SK-N-SH (cell line): ENCODE measurements around the gene RAET1L. TPM values are rescaled to one million over a fixed set of nuclear protein-coding genes. Genes with fewer than 3 reads are reported as not detected.
A peak's percentile ranks its signal among the peaks of the same experiment; 100 is the strongest.
"Not testable (repeated sequence)": the region's sequence is repeated elsewhere in the genome, so short reads cannot be mapped to it uniquely, and the experiment has no call there.

Experiments used
- CTCF ChIA-PET: fragments of 300-600, 350-600 bp; formaldehyde crosslinking; extraction: SDS; loops from one replicate; lab custom pipeline; 2021; lab: Yijun Ruan, JAX
- POLR2A ChIA-PET: fragments of 350-600 bp; sonication (Branson Sonifier 250); formaldehyde crosslinking; extraction: SDS; loops from one replicate; lab custom pipeline; 2020; ENCODE audit warnings: antibody characterized with exemption, inconsistent platforms; lab: Yijun Ruan, JAX
- DNase-seq: peaks from one replicate; pipeline ENCODE4 v3.0.0; 2012
- H2AFZ ChIP-seq: fragments of 200-600 bp; sonication (generic); 2 replicates; pipeline ENCODE4 v1.8.1; 2016; ENCODE audit warnings: antibody characterized with exemption, mild to moderate bottlenecking, low read depth
- H3F3A ChIP-seq: fragments of 200-600 bp; sonication (generic); replicated peaks from 2 replicates; pipeline ENCODE3; 2016; ENCODE audit warnings: antibody characterized with exemption, mild to moderate bottlenecking; ENCODE audit not compliant: insufficient read depth
- H3K27ac ChIP-seq, 2 experiments: fragments of 200-500 bp in 1 of 2; fragments of 200-600 bp in 1 of 2; sonication (Bioruptor generic) in 1 of 2; sonication (generic), shearing (Covaris generic) in 1 of 2; 2 replicates each; pipeline versions ENCODE4 v1.5.1 to v1.6.1; 2014 to 2016; ENCODE audit warnings: low read depth in 2 of 2, inconsistent platforms in 1 of 2, low read length in 1 of 2, mild to moderate bottlenecking in 1 of 2, mixed read lengths in 1 of 2
- H3K27me3 ChIP-seq: fragments of 200-600 bp; sonication (generic), shearing (Covaris generic); 2 replicates; pipeline ENCODE4 v1.6.1; 2016; ENCODE audit warnings: mixed run types; ENCODE audit not compliant: insufficient read depth
- H3K36me3 ChIP-seq, 2 experiments: fragments of 200-500 bp in 1 of 2; fragments of 200-600 bp in 1 of 2; sonication (Bioruptor generic) in 1 of 2; sonication (generic) in 1 of 2; replicated peaks in 1 of 2; 2 replicates each; pipeline versions ENCODE3 to v1.5.1; 2014 to 2016; ENCODE audit warnings: low read length in 1 of 2, mild to moderate bottlenecking in 1 of 2; ENCODE audit not compliant: insufficient read depth in 2 of 2, control insufficient read depth in 1 of 2
- H3K4me1 ChIP-seq, 2 experiments: fragments of 200-500 bp in 1 of 2; fragments of 200-600 bp in 1 of 2; sonication (Bioruptor generic) in 1 of 2; sonication (generic), shearing (Covaris generic) in 1 of 2; 2 replicates each; pipeline versions ENCODE4 v1.5.1 to v1.6.1; 2014 to 2016; ENCODE audit warnings: low read depth in 1 of 2, low read length in 1 of 2, mixed run types in 1 of 2; ENCODE audit not compliant: insufficient read depth in 2 of 2, control insufficient read depth in 1 of 2
- H3K4me2 ChIP-seq: fragments of 200-600 bp; sonication (generic), shearing (Covaris generic); 2 replicates; pipeline ENCODE4 v1.6.1; 2017; ENCODE audit warnings: mixed run types
- H3K4me3 ChIP-seq, 2 experiments: fragments of 200-500 bp in 1 of 2; fragments of 200-600 bp in 1 of 2; sonication (Bioruptor generic) in 1 of 2; sonication (generic), shearing (Covaris generic) in 1 of 2; 2 replicates each; pipeline versions ENCODE4 v1.5.1 to v1.8.1; 2014 to 2016; ENCODE audit warnings: low read depth in 2 of 2, inconsistent platforms in 1 of 2, low read length in 1 of 2, mild to moderate bottlenecking in 1 of 2, mixed read lengths in 1 of 2, moderate library complexity in 1 of 2
- H3K79me2 ChIP-seq: fragments of 200-600 bp; sonication (generic); 2 replicates; pipeline ENCODE4 v1.8.1; 2017; ENCODE audit warnings: mild to moderate bottlenecking; ENCODE audit not compliant: insufficient read depth
- H3K9ac ChIP-seq: fragments of 200-600 bp; sonication (generic); 2 replicates; pipeline ENCODE4 v1.6.1; 2017; ENCODE audit warnings: mixed run types
- H3K9me2 ChIP-seq: fragments of 200-600 bp; sonication (generic); 2 replicates; pipeline ENCODE4 v1.6.1; 2017; ENCODE audit warnings: mixed run types
- H3K9me3 ChIP-seq: fragments of 200-600 bp; sonication (generic); 2 replicates; pipeline ENCODE4 v1.6.1; 2017; ENCODE audit warnings: mixed run types, mild to moderate bottlenecking, moderate library complexity
- H4K20me1 ChIP-seq: fragments of 200-600 bp; sonication (generic); 2 replicates; pipeline ENCODE4 v1.6.1; 2017; ENCODE audit warnings: mild to moderate bottlenecking, mixed run types; ENCODE audit not compliant: insufficient read depth
- CTCF ChIP-seq: fragments of 200-600 bp; sonication (generic); IDR thresholded peaks from 2 replicates; pipeline ENCODE4 v1.6.1; 2017; ENCODE audit warnings: antibody characterized with exemption, mild to moderate bottlenecking, moderate library complexity
- FOXJ3 ChIP-seq: sonication (generic); formaldehyde crosslinking; IDR thresholded peaks from 2 replicates; pipeline ENCODE4 v1.5.1; 2020; ENCODE audit warnings: mild to moderate bottlenecking, missing genetic modification reagents
- MXI1 ChIP-seq: IDR thresholded peaks from 2 replicates; pipeline ENCODE4 v1.6.1; 2012; ENCODE audit warnings: mild to moderate bottlenecking, low read depth, low read length, improper control_type of control experiment
- RXRA ChIP-seq: IDR thresholded peaks from 2 replicates; pipeline ENCODE4 v1.4.0; 2012; ENCODE audit warnings: low read depth, mild to moderate bottlenecking, borderline replicate concordance
- ZBTB33 ChIP-seq: IDR thresholded peaks from 2 replicates; pipeline ENCODE4 v1.4.0; 2012; ENCODE audit warnings: low read depth, borderline replicate concordance
- WGBS: methylation state at CpG from one replicate; pipeline ENCODE4 v1.1.6; 2017; ENCODE audit warnings: low lambda C conversion rate; 5-methylcytosine and 5-hydroxymethylcytosine counted together
- polyA plus RNA-seq, 3 experiments: library from polyadenylated mRNA; depleted of rRNA; stranded (reverse); fragments of >200 nt; gene quantifications; 2 replicates each; pipeline ENCODE4 v1.2.3, GENCODE V29; 2012
- TF ChIP-seq, protein P1 (sequence below): IDR thresholded peaks from 2 replicates; pipeline ENCODE4; 2012

RAET1L gene
- polyA plus RNA-seq, 1 of the 3 experiments (the other 2 are of a cell fraction), result not detected

- no peaks in the 10 kb centered on the region for H3K9me3 ChIP-seq
- no peak overlapping the region for H2AFZ ChIP-seq
- no peak overlapping the region for H3K27ac ChIP-seq
- CTCF ChIA-PET, result interaction anchor here (1.0 kb wide), 1 partner anchor 83 kb away, joined by 3 read pairs; no protein-coding TSS in a partner anchor
- H3F3A ChIP-seq, result no peaks in the 10 kb centered on the region
- H3K9me2 ChIP-seq, result no peaks in the 10 kb centered on the region
- TF ChIP-seq FOXJ3 (CRISPR knock-in tag), result no peak
- no peak for TF ChIP-seq MXI1
- TF ChIP-seq RXRA, result no peak
- TF ChIP-seq, protein P1, sequence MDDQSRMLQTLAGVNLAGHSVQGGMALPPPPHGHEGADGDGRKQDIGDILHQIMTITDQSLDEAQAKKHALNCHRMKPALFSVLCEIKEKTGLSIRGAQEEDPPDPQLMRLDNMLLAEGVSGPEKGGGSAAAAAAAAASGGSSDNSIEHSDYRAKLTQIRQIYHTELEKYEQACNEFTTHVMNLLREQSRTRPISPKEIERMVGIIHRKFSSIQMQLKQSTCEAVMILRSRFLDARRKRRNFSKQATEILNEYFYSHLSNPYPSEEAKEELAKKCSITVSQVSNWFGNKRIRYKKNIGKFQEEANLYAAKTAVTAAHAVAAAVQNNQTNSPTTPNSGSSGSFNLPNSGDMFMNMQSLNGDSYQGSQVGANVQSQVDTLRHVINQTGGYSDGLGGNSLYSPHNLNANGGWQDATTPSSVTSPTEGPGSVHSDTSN, result no peak
- no peak for TF ChIP-seq ZBTB33
- TF ChIP-seq, all 33 proteins: peak for 0
- 6% methylated on average over 5 of the region's 6 CpGs for WGBS
- DNase-seq, result no peak
- H3K27me3 ChIP-seq, result peaks cover 26% of the 10 kb centered on the region
- no peaks in the 10 kb centered on the region for H4K20me1 ChIP-seq
- POLR2A ChIA-PET, result no interaction called here
- H3K4me2 ChIP-seq, result no peak overlapping the region
- H3K79me2 ChIP-seq, result no peaks in the 10 kb centered on the region
- no peak overlapping the region for H3K9ac ChIP-seq
- H3K4me1 ChIP-seq, result no peaks in the 10 kb centered on the region
- H3K4me3 ChIP-seq, result no peak overlapping the region
- no peaks in the 10 kb centered on the region for H3K36me3 ChIP-seq
These were observed 6.3 kb downstream of the RAET1L start for GRCh38 chr6:150018846-150019580.

GRCh38 chr6:150017186-150017521, 8.2 kb downstream of the RAET1L start:
- H3K9me2 ChIP-seq, H3K4me3 ChIP-seq, H3K27ac ChIP-seq, H4K20me1 ChIP-seq, H3K9me3 ChIP-seq, POLR2A ChIA-PET, H3K4me1 ChIP-seq, H3K9ac ChIP-seq, H3K4me2 ChIP-seq, H2AFZ ChIP-seq, H3F3A ChIP-seq, H3K79me2 ChIP-seq, DNase-seq, H3K36me3 ChIP-seq: not testable (repeated sequence)
- 1% methylated on average over 5 of the region's 5 CpGs for WGBS
- H3K27me3 ChIP-seq, result peaks cover 39% of the 10 kb centered on the region
- TF ChIP-seq CTCF, result 0 out of 2 replicates have a peak, but pooled peaks have one; percentile 4
- CTCF ChIA-PET, result interaction anchor here (0.7 to 2.2 kb wide), 10 partner anchors 10 to 177 kb away, joined by 3 to 13 read pairs (median 5); no protein-coding TSS in a partner anchor
